Nephron progenitor cell (in vitro differentiated cells): Measurements from ENCODE around the gene PARVG.
A peak's percentile ranks its signal among the peaks of the same experiment; 100 is the strongest.

Source experiments
- DNase-seq: peaks from one replicate; pipeline ENCODE4 v3.0.0; 2021
- H3K27ac Mint-ChIP-seq: 2 replicates; pipeline ENCODE4 v1.8.0; 2021; ENCODE audit warnings: mild to moderate bottlenecking, moderate library complexity, mixed read lengths
- H3K27me3 Mint-ChIP-seq: 2 replicates; pipeline ENCODE4 v1.8.0; 2021; ENCODE audit warnings: mild to moderate bottlenecking, low read depth, mixed read lengths; ENCODE audit not compliant: poor library complexity
- H3K36me3 Mint-ChIP-seq: 2 replicates; pipeline ENCODE4 v1.8.0; 2021; ENCODE audit warnings: low read depth, mixed read lengths
- H3K4me1 Mint-ChIP-seq: 2 replicates; pipeline ENCODE4 v1.8.0; 2021; ENCODE audit warnings: mixed read lengths
- H3K4me3 Mint-ChIP-seq: 2 replicates; pipeline ENCODE4 v1.8.0; 2021; ENCODE audit warnings: mild to moderate bottlenecking, moderate library complexity, mixed read lengths
- H3K9me3 Mint-ChIP-seq: 2 replicates; pipeline ENCODE4 v1.8.0; 2021; ENCODE audit warnings: mild to moderate bottlenecking, moderate library complexity, mixed read lengths
- CTCF ChIP-seq: fragments of 200-600 bp; sonication (generic); IDR thresholded peaks from 2 replicates; pipeline ENCODE4 v1.5.0; 2021; ENCODE audit warnings: antibody characterized with exemption

The PARVG gene

GRCh38 chr22:44188986-44189630 is 8.4 kb downstream of the PARVG start:
- no peak for TF ChIP-seq CTCF
- H3K4me3 Mint-ChIP-seq = no peak overlapping the region
- H3K27ac Mint-ChIP-seq = no peak overlapping the region
- H3K27me3 Mint-ChIP-seq = peaks cover 7% of the 10 kb centered on the region
- peaks cover 3% of the 10 kb centered on the region for H3K4me1 Mint-ChIP-seq
- DNase-seq = no peak
- no peaks in the 10 kb centered on the region for H3K36me3 Mint-ChIP-seq
- no peaks in the 10 kb centered on the region for H3K9me3 Mint-ChIP-seq

- H3K27me3 Mint-ChIP-seq = peaks cover 20% of the 10 kb centered on the region
- DNase-seq = no peak
- no peak overlapping the region for H3K27ac Mint-ChIP-seq
- peaks cover 3% of the 10 kb centered on the region for H3K4me1 Mint-ChIP-seq
- no peak for TF ChIP-seq CTCF
- no peaks in the 10 kb centered on the region for H3K36me3 Mint-ChIP-seq
- H3K4me3 Mint-ChIP-seq = no peak overlapping the region
- no peaks in the 10 kb centered on the region for H3K9me3 Mint-ChIP-seq
Measured at GRCh38 chr22:44190381-44190976, 9.8 kb downstream of the PARVG start.

GRCh38 chr22:44191036-44191454 is 10.3 kb downstream of the PARVG start:
- DNase-seq = no peak
- H3K36me3 Mint-ChIP-seq = no peaks in the 10 kb centered on the region
- peaks cover 3% of the 10 kb centered on the region for H3K4me1 Mint-ChIP-seq
- H3K27me3 Mint-ChIP-seq = peaks cover 25% of the 10 kb centered on the region
- TF ChIP-seq CTCF = no peak
- H3K4me3 Mint-ChIP-seq = no peak overlapping the region
- no peak overlapping the region for H3K27ac Mint-ChIP-seq
- no peaks in the 10 kb centered on the region for H3K9me3 Mint-ChIP-seq

GRCh38 chr22:44192098-44192815 is 11.5 kb downstream of the PARVG start:
- no peaks in the 10 kb centered on the region for H3K36me3 Mint-ChIP-seq
- H3K9me3 Mint-ChIP-seq = no peaks in the 10 kb centered on the region
- no peak overlapping the region for H3K4me3 Mint-ChIP-seq
- no peak overlapping the region for H3K27ac Mint-ChIP-seq
- no peak for TF ChIP-seq CTCF
- DNase-seq = peak; percentile 70
- peaks cover 3% of the 10 kb centered on the region for H3K4me1 Mint-ChIP-seq
- peaks cover 23% of the 10 kb centered on the region for H3K27me3 Mint-ChIP-seq

- Mint-ChIP-seq H3K4me3 (no peak overlapping the region), H3K4me1 (peaks cover 3% of the 10 kb centered on the region), H3K9me3 (no peaks in the 10 kb centered on the region), H3K27me3 (peaks cover 24% of the 10 kb centered on the region), H3K36me3 (no peaks in the 10 kb centered on the region), H3K27ac (no peak overlapping the region)
- no peak for DNase-seq
- TF ChIP-seq CTCF = no peak
Measured at GRCh38 chr22:44192816-44193534, 12.2 kb downstream of the PARVG start.
